Endodermal cell (in vitro differentiated cells): ENCODE results near the gene CEND1. TPM values are rescaled to one million over a fixed set of nuclear protein-coding genes. Genes with fewer than 3 reads are reported as not detected.

Experiments
- DNase-seq: peaks from one replicate; pipeline ENCODE4 v3.0.0-alpha.2; 2017
- H3K27ac ChIP-seq: 2 replicates; pipeline ENCODE4 v1.5.1; 2013; ENCODE audit warnings: mild to moderate bottlenecking, low read depth, low read length, moderate library complexity
- H3K27me3 ChIP-seq: 2 replicates; pipeline ENCODE4 v1.6.1; 2013; ENCODE audit warnings: mild to moderate bottlenecking, low read length, moderate library complexity; ENCODE audit not compliant: insufficient read depth, control insufficient read depth, poor library complexity, severe bottlenecking
- H3K36me3 ChIP-seq: 2 replicates; pipeline ENCODE4 v1.7.0; 2013; ENCODE audit warnings: mild to moderate bottlenecking, low read length, moderate library complexity; ENCODE audit not compliant: control insufficient read depth, insufficient read depth
- H3K4me1 ChIP-seq: one replicate; pipeline ENCODE4 v1.7.0; 2013; ENCODE audit warnings: low read length; ENCODE audit not compliant: control insufficient read depth, insufficient read depth
- H3K4me3 ChIP-seq: 2 replicates; pipeline ENCODE4 v1.5.1; 2013; ENCODE audit warnings: mild to moderate bottlenecking, low read length, moderate library complexity
- H3K9ac ChIP-seq: 2 replicates; pipeline ENCODE4 v1.6.1; 2013; ENCODE audit warnings: mild to moderate bottlenecking, low read length, moderate library complexity; ENCODE audit not compliant: poor library complexity, severe bottlenecking; ENCODE audit errors: extremely low read depth
- H3K9me3 ChIP-seq: 2 replicates; pipeline ENCODE4 v1.6.1; 2013; ENCODE audit warnings: mild to moderate bottlenecking, low read length, moderate library complexity; ENCODE audit not compliant: control insufficient read depth
- H3K27ac Mint-ChIP-seq: 2 replicates; pipeline ENCODE4 v1.8.0; 2020; ENCODE audit warnings: mixed read lengths
- H3K27me3 Mint-ChIP-seq: 2 replicates; pipeline ENCODE4 v1.8.0; 2021; ENCODE audit warnings: mild to moderate bottlenecking, mixed read lengths; ENCODE audit not compliant: insufficient read depth
- H3K36me3 Mint-ChIP-seq: 2 replicates; pipeline ENCODE4 v1.8.0; 2020; ENCODE audit warnings: low read depth, mixed read lengths
- H3K4me1 Mint-ChIP-seq: 2 replicates; pipeline ENCODE4 v1.8.0; 2020; ENCODE audit warnings: mixed read lengths
- H3K4me3 Mint-ChIP-seq: 2 replicates; pipeline ENCODE4 v1.8.0; 2020; ENCODE audit warnings: mild to moderate bottlenecking, moderate library complexity, mixed read lengths
- H3K9me3 Mint-ChIP-seq: 2 replicates; pipeline ENCODE4 v1.8.0; 2020; ENCODE audit warnings: mild to moderate bottlenecking, mixed read lengths
- CTCF ChIP-seq: fragments of 200-600 bp; sonication (generic); conservative IDR thresholded peaks from 2 replicates; pipeline ENCODE4 v1.5.0; 2021; ENCODE audit warnings: antibody characterized with exemption, mild to moderate bottlenecking
- WGBS, 2 experiments: methylation state at CpG; one replicate each; pipeline versions ENCODE4 v1.1.5 to v1.1.7; 2013; ENCODE audit warnings: missing lambda C conversion rate in 2 of 2, mixed read lengths in 1 of 2; ENCODE audit not compliant: insufficient coverage in 1 of 2, insufficient read length in 1 of 2; 5-methylcytosine and 5-hydroxymethylcytosine counted together
- total RNA-seq, 2 donors: library from RNA; stranded (reverse); fragmentation: NEBNext Ultra II Directional in 1 of 2; extraction: Animal tissue kit (Norgen Biotek cat#: 25700) in 1 of 2; gene quantifications; 2 replicates in 1 of 2; 3 replicates in 1 of 2; pipeline ENCODE4 v1.2.1, GENCODE V29; 2021

CEND1 gene
- total RNA-seq, 2 donors from 2014 or later, result not detected

- peak; percentile 92 for DNase-seq
- peak within 1 kb of the TSS; percentile 76 for H3K4me3 Mint-ChIP-seq
Measured at GRCh38 chr11:798093-798713, 8.3 kb upstream of the CEND1 start, which contains the start of gene SLC25A22. SLC25A22 (minus strand) TSS chr11:798281; CDS start chr11:795006, 3,275 bp downstream.

GRCh38 chr11:797296-798092, 7.6 kb upstream of the CEND1 start:
- Mint-ChIP-seq H3K27me3 (no peaks in the 10 kb centered on the region), H3K4me1 (peaks cover 4% of the 10 kb centered on the region), H3K27ac (peak overlapping the region; percentile 85), H3K36me3 (peaks cover 7% of the 10 kb centered on the region), H3K4me3 (peak overlapping the region; percentile 76), H3K9me3 (no peaks in the 10 kb centered on the region)
- Histone ChIP-seq H3K9me3 (no peaks in the 10 kb centered on the region), H3K27me3 (no peaks in the 10 kb centered on the region), H3K27ac (peak overlapping the region; percentile 95), H3K36me3 (peaks cover 13% of the 10 kb centered on the region), H3K4me1 (peaks cover 4% of the 10 kb centered on the region), H3K4me3 (peak overlapping the region; percentile 87), H3K9ac (peak overlapping the region; percentile 74)
- TF ChIP-seq CTCF, result no peak
- DNase-seq, result peak; percentile 87
- 0 to 1% methylated on average over 27 to 57 of the region's 57 CpGs for WGBS, 2 experiments

More at GRCh38 chr11:798093-798713, 8.3 kb upstream of the CEND1 start, which contains the start of gene SLC25A22:
- Histone ChIP-seq H3K4me3 (peak within 1 kb of the TSS; percentile 87), H3K4me1 (peaks cover 4% of the 10 kb centered on the region), H3K27me3 (no peaks in the 10 kb centered on the region), H3K9ac (peak within 1 kb of the TSS; percentile 74), H3K36me3 (peaks cover 13% of the 10 kb centered on the region), H3K9me3 (no peaks in the 10 kb centered on the region), H3K27ac (peak within 1 kb of the TSS; percentile 95)
- 10 to 29% methylated on average over 21 to 69 of the region's 69 CpGs for WGBS, 2 experiments
- Mint-ChIP-seq H3K4me1 (peaks cover 4% of the 10 kb centered on the region), H3K27ac (peak within 1 kb of the TSS; percentile 85), H3K27me3 (no peaks in the 10 kb centered on the region), H3K9me3 (no peaks in the 10 kb centered on the region), H3K36me3 (peaks cover 7% of the 10 kb centered on the region)
- peak; percentile 88 for TF ChIP-seq CTCF

GRCh38 chr11:796565-797295, 6.8 kb upstream of the CEND1 start:
- H3K9me3 ChIP-seq, result no peaks in the 10 kb centered on the region
- Mint-ChIP-seq H3K4me1 (peaks cover 4% of the 10 kb centered on the region), H3K36me3 (peaks cover 10% of the 10 kb centered on the region), H3K4me3 (peak overlapping the region; percentile 76), H3K27me3 (no peaks in the 10 kb centered on the region), H3K27ac (peak overlapping the region; percentile 85), H3K9me3 (no peaks in the 10 kb centered on the region)
- H3K4me1 ChIP-seq, result peaks cover 4% of the 10 kb centered on the region
- no peak for TF ChIP-seq CTCF
- peaks cover 8% of the 10 kb centered on the region for H3K36me3 ChIP-seq
- H3K9ac ChIP-seq, result peak overlapping the region; percentile 74
- peak overlapping the region; percentile 87 for H3K4me3 ChIP-seq
- DNase-seq, result no peak
- H3K27me3 ChIP-seq, result no peaks in the 10 kb centered on the region
- WGBS, 2 experiments, result 44 to 59% methylated on average over 12 to 18 of the region's 18 CpGs
- peak overlapping the region; percentile 95 for H3K27ac ChIP-seq
